GM19438 (cell line): Measurements from ENCODE around the gene PLA2R1.
"Not testable (repeated sequence)": the region's sequence is repeated elsewhere in the genome, so short reads cannot be mapped to it uniquely, and the experiment has no call there.

Source experiments
- ATAC-seq: cut with Tn5 transposase; IDR thresholded peaks from one replicate; pipeline ENCODE4 v1.9.1; 2021; ENCODE audit warnings: low read depth; ENCODE audit not compliant: unreplicated experiment

The PLA2R1 gene

DNA sequence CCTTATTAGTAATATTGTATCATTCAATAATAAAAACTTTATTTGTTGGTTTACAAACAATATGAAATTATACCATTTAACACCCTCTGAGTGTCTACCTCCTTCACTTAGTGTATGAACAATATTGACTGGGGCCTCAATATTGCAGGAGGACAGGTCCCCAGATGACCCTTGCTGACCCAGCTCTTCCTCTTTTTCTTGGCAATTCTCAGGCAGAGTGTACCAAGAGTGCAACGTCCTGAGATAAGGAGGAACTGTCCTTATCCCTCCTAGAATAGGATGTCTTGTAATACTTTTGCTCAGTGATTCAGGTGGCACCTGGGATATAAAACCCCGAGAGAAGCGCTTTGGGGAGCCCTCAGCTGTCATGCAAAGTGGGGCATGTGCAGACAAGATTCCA is 76.8 kb downstream of the PLA2R1 start:
- ATAC-seq, result no peak

DNA sequence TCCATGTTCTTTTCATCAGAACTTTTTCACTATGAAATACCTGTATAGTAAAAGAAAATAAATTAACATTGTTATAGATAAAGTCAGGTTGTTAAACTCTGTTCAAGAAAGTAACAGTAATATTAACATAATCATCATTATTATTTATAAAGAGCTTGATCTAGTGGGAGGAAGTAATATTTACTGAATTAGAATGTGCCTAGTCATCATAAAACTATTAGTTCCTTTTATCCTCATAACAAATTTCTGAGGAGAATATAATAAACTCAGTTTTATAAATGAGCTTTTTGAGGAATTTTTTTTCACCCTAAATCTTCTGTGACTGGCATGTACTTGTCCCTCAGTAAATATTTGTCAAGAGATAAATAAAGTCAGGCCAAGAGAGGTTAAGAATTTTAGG is 78.4 kb downstream of the PLA2R1 start:
- no peak for ATAC-seq

DNA sequence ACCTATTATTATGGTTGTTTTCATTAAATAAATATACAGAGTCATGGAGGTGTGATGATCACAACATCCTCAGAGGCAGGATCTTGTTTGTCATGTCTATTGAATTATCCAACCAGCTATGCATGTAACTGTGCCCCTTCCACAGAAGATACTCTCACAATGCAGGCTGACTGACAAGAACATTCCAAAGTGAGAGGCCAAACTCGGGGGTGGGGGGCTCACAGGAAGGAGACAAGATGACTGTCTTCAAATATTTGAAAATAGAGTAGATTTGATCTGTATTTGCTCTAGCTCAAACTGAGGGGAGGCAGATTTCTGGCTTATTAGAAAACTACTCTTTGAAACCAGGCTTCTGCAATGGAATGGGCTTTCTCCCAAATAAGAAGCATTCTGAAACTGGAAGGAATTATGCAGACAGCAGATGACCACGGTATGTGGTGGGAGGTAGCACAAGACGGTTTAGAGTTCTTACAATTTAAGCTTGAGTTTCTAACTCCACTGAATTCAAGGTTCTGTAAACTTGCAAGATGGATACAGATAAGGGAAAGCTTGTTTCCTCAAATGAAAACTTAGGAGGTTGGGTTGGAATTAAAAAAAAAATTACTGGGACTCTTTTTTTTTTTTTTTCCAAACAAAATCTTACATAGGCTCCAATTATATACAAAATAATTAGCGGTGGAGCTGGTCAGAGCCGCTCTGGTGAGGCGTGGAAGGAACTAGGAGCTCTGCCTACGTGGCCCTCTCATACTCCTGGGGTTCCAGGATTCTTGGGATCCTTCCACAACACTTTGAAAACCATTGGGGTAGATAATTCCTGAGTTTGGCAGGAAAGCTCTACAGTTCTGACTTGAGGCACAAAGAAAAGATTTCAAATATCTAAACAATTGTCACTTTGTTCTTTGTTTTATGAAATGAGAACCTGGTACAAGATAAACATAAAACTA is 79.3 kb downstream of the PLA2R1 start:
- ATAC-seq, result no peak

- ATAC-seq, result no peak
Measured at GRCh38 chr2:159982270-159982669, 80.1 kb downstream of the PLA2R1 start.

GRCh38 chr2:159976527-159977160 is 85.8 kb downstream of the PLA2R1 start:
- ATAC-seq, result no peak

DNA sequence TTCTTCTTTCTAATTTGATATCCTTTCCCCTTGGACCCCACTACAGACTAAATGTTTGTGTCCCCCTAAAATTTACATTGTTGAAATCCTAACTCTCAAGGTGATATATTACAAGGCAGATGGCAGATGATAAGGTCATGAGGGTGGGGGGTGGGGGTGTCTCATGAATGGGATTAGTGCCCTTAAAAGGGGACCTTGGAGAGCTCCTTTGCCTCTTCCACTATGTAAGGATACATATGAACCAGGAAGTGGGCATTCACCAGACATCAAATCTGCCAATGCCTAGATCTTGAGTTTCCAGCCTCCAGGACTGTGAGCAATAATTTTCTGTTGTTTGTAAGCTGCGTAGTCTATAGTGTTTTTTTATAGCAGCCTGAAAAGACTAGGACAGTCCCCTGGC is 89.1 kb downstream of the PLA2R1 start:
- ATAC-seq, result no peak

DNA sequence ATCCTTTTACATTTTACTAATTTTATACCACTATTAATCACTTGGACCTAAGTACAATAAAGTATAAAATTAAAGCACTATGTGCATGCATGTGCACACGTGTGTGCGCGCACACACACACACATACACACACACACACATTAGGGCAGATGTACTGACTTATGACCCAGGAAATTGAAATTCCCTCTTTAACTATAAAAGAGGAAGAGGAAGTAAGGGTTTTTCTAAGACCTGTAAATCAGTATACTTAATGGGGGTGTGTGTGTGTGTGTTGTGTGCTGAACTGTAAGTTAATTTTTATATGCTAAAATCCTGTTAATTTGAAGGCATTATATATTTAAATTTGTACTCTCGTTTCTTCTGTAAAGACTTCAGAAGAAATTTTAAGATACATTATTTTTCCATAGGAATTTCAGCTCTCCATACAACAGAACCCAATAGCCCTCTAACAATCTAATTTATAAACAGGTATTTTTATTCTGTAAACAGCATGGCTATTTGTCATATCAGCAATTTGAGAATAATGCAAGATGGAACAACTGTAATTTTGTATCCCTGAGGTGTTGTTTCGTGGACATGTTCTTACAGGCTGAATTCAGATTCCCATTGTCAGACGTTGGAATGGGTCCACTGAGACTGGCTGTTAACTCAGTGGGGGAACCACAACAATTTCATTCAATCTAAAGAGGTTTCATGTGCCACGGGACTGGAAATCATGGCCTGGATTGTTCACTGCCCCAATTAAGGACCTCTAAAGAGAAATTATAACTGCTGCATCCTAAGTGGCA is 90.9 kb downstream of the PLA2R1 start:
- ATAC-seq, result no peak

DNA sequence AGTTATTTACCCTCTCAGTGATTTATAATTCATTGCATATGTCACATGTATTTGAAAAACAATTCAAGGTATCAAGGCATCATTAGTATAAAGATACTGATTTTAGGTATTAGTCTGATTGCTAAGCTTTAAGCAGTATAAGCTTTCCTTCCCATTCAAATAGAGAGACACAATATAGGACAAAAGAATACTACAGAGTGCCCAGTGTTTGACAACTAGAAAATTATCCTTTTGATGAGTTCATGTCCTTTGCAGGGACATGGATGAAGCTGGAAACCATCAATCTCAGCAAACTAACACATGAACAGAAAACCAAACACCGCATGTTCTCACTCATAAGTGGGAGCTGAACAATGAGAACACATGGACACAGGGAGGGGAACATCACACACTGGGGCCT is 91.9 kb downstream of the PLA2R1 start:
- ATAC-seq, result not testable (repeated sequence)

GRCh38 chr2:159968279-159968900 is 94.0 kb downstream of the PLA2R1 start:
- no peak for ATAC-seq

- no peak for ATAC-seq
Measured at GRCh38 chr2:159963700-159964099, 98.7 kb downstream of the PLA2R1 start.

- not testable (repeated sequence) for ATAC-seq
Measured at GRCh38 chr2:159962513-159962912, 99.9 kb downstream of the PLA2R1 start.

DNA sequence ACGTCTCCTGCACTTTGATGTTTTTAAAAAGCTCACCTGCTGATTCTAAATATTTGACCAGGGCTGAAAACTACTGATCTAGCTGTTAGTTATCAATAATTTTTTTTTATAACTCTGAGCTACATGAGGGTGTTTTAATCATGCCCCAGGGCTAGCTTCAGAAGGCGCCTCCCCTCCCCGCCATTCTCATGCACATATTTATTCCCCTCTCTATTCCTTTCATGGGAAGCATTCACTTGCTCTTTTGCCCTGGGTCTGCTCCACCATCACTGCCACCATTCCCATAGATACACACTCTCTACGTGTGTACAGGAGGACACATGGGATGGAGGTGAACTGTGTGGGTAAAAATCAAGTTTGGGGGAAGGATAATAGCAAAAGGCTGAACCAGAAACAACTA is 101.0 kb downstream of the PLA2R1 start:
- ATAC-seq, result no peak

- no peak for ATAC-seq
Measured at GRCh38 chr2:159961037-159961436, 101.4 kb downstream of the PLA2R1 start.

DNA sequence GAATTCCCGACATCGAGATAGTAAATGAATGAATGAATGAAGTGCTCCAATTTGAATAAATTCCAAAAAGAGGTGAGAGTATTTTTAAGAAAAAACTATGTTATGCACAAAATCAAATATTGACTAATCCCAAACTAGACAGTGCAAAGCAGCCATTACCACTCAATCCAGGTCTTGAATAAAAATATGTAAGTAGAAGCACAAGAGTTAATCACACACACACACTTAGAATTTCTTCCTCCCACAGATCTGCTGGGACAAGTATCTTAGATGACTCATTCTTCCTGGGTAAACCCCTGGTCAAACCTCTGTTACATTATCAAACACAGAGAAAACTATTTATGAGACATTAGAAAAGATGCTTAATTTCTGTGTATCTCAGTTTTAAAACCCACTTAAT is 102.0 kb downstream of the PLA2R1 start:
- no peak for ATAC-seq

GRCh38 chr2:159959136-159959535 is 103.3 kb downstream of the PLA2R1 start:
- no peak for ATAC-seq

GRCh38 chr2:159953136-159953823 is 109.1 kb downstream of the PLA2R1 start:
- no peak for ATAC-seq

DNA sequence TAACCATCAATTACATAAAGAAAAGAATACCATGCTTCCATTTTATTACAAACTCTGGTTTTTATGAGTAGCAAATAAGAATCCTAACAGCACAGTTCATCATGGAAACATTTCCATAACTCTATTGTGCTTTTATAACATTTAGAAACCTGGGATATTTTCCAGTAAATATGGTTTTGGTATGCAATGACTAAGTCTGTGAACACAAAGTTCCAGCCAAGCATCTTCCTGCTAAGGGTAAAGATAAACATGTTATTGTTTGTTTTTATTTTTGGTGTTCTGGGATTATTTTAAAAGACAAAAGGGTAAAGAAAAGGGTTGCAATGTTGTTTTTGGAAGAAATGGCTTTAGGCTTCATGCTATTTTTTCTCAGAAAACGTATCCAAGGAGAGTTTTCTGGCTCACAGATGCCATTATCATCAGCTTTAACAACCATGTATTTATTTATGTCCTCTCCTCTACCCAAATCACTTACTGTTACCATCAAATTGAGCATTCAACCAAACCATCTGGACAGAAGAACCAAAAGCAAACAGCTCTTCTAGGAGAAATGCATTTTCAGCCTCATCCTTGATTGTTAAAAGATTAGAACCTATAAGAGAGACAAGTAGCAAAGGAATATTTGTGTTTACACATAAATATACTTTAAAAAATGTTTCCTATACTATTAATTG is 116.0 kb downstream of the PLA2R1 start:
- ATAC-seq, result no peak

- no peak for ATAC-seq
Measured at GRCh38 chr2:159944874-159945273, 117.5 kb downstream of the PLA2R1 start.

DNA sequence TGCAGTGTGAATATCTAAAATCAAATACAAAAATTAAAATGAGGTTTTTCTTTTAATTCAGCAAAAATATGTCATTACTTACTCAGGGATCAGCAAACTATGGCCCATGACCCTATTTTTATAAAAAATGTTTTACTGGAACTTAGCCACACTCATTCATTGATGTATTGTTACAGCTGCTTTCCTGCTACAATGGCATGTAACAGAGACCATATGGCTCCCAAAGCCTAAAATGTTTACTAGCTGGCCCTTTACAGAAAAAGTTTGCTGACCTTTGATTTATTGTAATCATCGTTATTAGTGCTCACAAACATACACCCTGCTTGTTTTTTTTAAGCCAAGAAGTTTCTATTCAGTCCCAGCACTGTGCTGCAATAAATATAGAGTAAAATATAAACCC is 120.3 kb downstream of the PLA2R1 start:
- ATAC-seq, result no peak

DNA sequence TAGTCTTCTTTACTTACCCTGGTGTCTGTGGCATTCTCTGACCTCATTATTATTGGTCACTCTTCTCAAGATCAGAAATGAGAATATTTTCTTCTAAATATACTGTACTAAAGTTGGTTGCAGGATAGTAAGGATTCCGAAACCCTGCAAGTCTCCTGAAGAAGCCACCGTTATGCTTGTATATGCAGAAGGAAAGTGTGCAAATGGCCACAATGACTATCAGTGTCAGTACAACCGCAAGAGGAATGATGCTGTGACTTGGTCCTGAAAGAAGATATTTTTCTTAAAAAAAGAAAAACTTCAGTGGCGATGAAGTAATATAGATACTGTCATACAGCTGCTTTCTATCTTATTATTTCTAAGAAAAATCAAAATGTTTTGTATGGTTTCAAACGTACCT is 120.7 kb downstream of the PLA2R1 start:
- ATAC-seq, result no peak
